Measurements from ENCODE around the gene NLRP6. TPM values are rescaled to one million over a fixed set of nuclear protein-coding genes. Genes with fewer than 3 reads are reported as not detected.
"Not testable (repeated sequence)": the region's sequence is repeated elsewhere in the genome, so short reads cannot be mapped to it uniquely, and the experiment has no call there.

Gene NLRP6
- total and polyA plus RNA-seq, 8 donors = 0.06 to 1.5 (median 0.17) TPM; not detected in 4

GRCh38 chr11:312092-312816 lies 34.0 kb downstream of the NLRP6 start:
- peaks cover 16 to 72% of the 10 kb centered on the region in 2 donors for H3K4me1 ChIP-seq
- H3K27me3 ChIP-seq = peaks cover 3 to 8% of the 10 kb centered on the region in 2 donors
- no peak for ATAC-seq
- peak overlapping the region; percentile 53 to 91 for H3K27ac ChIP-seq
- DNase-seq = peak in 1 of 4 donors; percentile 25
- H3K36me3 ChIP-seq = peaks cover 0 to 16% of the 10 kb centered on the region in 2 donors
- no peaks in the 10 kb centered on the region for H3K9me3 ChIP-seq
- intact Hi-C loops (cut with DNase I) = no loop called here
- TF ChIP-seq CTCF (IDR thresholded peaks at IDR 0.05) = no peak
- H3K4me3 ChIP-seq = peak overlapping the region in 1 of 2 donors; percentile 59

- Histone ChIP-seq H3K4me3 (peak overlapping the region in 1 of 2 donors; percentile 59), H3K27me3 (peaks cover 3 to 8% of the 10 kb centered on the region in 2 donors), H3K27ac (peak overlapping the region; percentile 84 to 91), H3K36me3 (peaks cover 0 to 16% of the 10 kb centered on the region in 2 donors), H3K9me3 (no peaks in the 10 kb centered on the region), H3K4me1 (peaks cover 16 to 70% of the 10 kb centered on the region in 2 donors)
- DNase-seq = peak in 1 of 4 donors; percentile 69
- intact Hi-C loops (cut with DNase I) = no loop called here
- no peak for ATAC-seq
- no peak for TF ChIP-seq CTCF (IDR thresholded peaks at IDR 0.05)
These were observed 35.1 kb downstream of the NLRP6 start for GRCh38 chr11:313304-313786.

GRCh38 chr11:313787-314553 lies 35.8 kb downstream of the NLRP6 start, which contains the start of gene IFITM1:
IFITM1 (plus strand) TSS chr11:314040; CDS start chr11:314171, 131 bp downstream.
- H3K27me3 ChIP-seq = peaks cover 3 to 8% of the 10 kb centered on the region in 2 donors
- ATAC-seq (peak; percentile 33), DNase-seq (peak in 3 of 4 donors; percentile 56 to 83 (median 76))
- H3K4me1 ChIP-seq = peaks cover 16 to 70% of the 10 kb centered on the region in 2 donors
- peak within 1 kb of the TSS; percentile 42 to 59 for H3K4me3 ChIP-seq
- intact Hi-C loops (cut with DNase I) = no loop called here
- TF ChIP-seq CTCF (IDR thresholded peaks at IDR 0.05) = no peak
- peaks cover 0 to 16% of the 10 kb centered on the region in 2 donors for H3K36me3 ChIP-seq
- H3K9me3 ChIP-seq = no peaks in the 10 kb centered on the region
- H3K27ac ChIP-seq = peak within 1 kb of the TSS; percentile 84 to 91

GRCh38 chr11:314554-314875 lies 36.3 kb downstream of the NLRP6 start:
- Histone ChIP-seq H3K27ac (peak overlapping the region; percentile 84 to 91), H3K36me3 (peaks cover 0 to 13% of the 10 kb centered on the region in 2 donors), H3K4me3 (peak overlapping the region; percentile 42 to 59), H3K4me1 (peaks cover 16 to 64% of the 10 kb centered on the region in 2 donors)
- H3K9me3 ChIP-seq; intact Hi-C loops (cut with DNase I); H3K27me3 ChIP-seq: not testable (repeated sequence)
- peak; percentile 0 for ATAC-seq
- peak in 1 of 4 donors; percentile 26 for DNase-seq

GRCh38 chr11:315051-315481 lies 36.9 kb downstream of the NLRP6 start:
- ATAC-seq (no peak), DNase-seq (peak in 1 of 4 donors; percentile 18)
- TF ChIP-seq CTCF (IDR thresholded peaks at IDR 0.05) = no peak
- Histone ChIP-seq H3K27ac (peak overlapping the region; percentile 47 to 91), H3K4me3 (peak overlapping the region; percentile 5 to 59), H3K9me3 (no peaks in the 10 kb centered on the region), H3K4me1 (peaks cover 16 to 60% of the 10 kb centered on the region in 2 donors), H3K27me3 (peaks cover 3 to 8% of the 10 kb centered on the region in 2 donors), H3K36me3 (peaks cover 0 to 13% of the 10 kb centered on the region in 2 donors)
- intact Hi-C loops (cut with DNase I) = no loop called here

Data from left lung (tissue), 10 donors.